ENCODE measurements around the gene MYOCD.

MYOCD gene

GRCh38 chr17:12721581-12721980 is 55.9 kb downstream of the MYOCD start:
- DNase-seq, result no peak

- DNase-seq, result no peak
Measured at GRCh38 chr17:12722282-12722681, 56.6 kb downstream of the MYOCD start.

- DNase-seq, result no peak
Measured at GRCh38 chr17:12726131-12726530, 60.4 kb downstream of the MYOCD start.

DNA sequence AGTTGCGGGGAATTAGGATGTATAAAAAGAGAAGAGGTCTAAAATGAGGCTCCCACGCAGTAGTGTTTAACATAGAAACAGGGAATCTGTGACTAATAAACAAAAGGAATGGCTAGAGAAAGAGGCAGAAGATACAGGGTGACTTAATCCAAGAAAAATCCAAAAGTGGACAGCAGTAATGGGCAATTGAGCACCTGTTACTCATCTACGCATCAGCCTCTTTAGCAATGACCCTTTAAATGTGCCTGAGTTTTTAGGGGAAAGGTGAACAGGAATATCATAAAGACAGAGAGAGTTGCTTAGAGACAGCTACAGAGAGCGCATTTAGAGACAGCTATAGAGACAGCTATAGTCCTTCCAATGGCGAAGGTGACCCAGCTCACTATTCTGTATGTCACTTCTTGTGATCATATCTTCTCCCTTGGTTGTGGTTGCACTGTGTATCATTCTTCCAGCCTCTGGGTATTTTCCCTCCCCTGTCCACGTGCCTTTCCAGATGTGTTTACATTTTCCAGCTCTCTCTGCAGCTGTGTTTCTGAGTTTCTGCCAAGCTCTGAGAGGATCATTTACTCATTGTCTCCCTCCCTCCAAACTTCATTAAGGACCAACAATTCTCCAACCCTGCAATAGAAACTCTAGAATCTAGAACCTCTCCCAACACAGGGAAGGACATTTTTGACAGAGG is 61.5 kb downstream of the MYOCD start:
- DNase-seq, result no peak

DNA sequence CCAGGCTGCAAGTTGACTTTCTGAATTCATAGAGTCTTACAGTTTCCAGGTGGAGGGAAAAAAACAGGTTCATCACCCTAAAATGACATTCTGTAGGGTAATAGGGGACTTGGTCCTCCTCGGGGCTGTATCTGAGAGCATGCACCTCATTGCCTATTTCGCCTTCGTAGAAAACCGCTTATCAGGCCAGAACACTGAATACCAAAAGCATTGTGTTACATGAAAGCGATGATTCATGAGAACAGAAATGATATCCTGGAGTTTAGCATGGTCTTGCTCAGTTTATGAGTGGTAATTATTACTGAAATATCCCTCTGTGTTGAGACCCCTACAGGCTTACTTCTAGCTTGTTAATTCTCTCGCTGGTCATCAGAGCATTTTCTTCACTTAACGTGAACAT is 62.2 kb downstream of the MYOCD start:
- DNase-seq, result no peak

DNA sequence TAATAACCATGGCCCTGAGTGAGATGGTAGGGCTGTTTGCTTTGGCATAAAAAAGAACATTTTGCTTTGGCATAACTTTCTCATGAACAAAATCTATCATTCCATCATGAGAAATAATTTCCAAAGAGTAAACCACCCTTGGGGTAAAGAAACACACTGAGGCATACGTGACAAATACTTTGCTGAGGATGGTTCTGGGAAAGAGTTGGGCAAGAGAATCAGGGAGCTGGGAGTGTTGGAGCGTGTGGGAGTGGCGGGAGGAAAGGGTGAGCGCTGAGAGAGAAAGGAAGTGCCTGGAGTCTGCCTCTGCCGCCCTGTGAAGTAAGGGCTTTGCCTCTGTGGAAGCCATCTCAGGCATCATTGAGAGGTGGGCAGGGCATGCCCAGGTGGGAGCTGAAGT is 63.4 kb downstream of the MYOCD start:
- DNase-seq, result no peak

GRCh38 chr17:12730421-12730820 is 64.7 kb downstream of the MYOCD start:
- DNase-seq, result no peak

DNA sequence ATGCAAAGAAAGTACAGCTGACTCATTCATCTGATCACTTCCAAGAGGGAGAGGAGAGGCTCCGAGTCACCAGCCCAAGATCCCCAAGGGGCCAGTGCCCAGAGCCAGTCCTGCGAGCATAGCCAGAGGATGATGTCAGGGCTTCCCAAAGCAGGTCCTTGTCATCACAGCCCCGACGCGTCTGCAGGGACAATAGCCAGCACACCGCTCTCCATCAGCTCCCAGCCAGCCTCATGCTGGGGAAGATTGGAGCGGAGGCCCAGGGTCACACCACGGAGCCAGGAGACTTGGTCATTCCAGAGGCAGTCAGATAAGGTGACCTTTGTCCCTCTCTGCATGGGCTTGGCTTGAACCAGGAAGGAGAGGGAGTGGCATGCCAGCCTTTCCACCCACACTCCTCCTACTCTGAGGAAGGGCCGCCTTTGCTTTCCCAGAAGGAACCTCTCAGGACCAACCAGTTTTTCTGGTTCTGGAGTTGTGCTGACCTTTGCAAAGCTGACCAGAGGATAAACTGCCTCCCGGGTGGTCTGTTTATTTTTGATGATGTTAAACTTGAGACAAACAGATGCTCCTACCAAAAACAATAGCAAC is 65.3 kb downstream of the MYOCD start:
- no peak for DNase-seq

DNA sequence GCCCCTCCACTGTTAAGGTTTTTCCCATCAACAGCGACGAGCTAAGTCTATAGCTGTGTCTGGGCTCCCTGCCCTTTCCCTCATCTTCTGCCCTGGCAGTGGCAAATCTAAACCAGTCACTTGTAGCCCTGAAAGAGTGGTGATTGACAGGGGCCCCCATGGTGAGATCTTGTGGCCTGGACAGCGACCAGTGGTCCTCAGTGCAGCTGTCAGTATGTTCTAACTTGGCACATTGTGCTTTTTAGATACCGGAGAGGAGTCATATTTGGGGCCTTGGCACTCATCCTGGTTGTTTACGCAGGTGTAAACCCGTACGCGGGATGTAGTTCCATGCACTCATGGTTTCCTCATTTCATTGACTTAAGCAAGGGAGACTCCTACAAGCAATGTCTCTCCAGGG is 66.1 kb downstream of the MYOCD start:
- no peak for DNase-seq

DNA sequence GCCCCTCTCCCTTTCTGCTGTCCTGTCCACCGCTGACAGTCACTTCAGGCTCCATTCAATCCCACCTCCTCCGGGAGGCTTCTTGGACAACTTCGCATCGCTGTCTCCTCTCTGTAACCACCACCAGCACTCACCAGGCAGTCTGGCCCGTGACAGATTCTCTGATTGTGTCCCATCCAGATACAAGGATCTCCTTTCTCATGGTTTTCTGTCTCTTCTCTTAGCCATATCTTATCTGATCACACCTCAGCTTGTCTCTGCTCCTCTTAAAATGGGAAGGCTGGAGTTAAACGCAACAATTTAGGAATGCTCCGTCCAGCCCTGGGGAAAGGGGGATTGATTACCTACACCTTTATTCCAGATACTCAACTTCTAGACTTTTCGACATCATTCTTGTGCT is 66.7 kb downstream of the MYOCD start:
- no peak for DNase-seq

DNA sequence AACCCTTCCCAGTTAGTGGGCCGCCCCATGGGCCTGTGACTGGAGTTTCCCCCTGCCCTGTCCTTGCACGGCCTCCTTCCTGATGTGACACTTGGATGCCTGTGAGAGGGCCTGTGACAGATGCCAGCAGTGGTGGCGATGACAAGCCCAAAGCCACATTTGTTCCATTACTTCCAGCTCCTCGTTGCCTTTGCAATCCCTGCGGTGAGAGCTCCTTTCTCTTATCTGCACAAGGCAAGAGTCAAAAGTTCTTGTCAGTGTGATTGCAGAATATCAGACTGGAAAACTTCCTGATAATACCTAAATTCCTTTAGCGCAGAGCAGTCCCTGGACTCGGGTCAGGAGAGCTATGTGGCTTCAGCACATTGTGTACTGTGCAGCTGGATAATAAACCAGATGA is 69.2 kb downstream of the MYOCD start:
- DNase-seq, result no peak

GRCh38 chr17:12735517-12735916 is 69.8 kb downstream of the MYOCD start:
- DNase-seq, result no peak

DNA sequence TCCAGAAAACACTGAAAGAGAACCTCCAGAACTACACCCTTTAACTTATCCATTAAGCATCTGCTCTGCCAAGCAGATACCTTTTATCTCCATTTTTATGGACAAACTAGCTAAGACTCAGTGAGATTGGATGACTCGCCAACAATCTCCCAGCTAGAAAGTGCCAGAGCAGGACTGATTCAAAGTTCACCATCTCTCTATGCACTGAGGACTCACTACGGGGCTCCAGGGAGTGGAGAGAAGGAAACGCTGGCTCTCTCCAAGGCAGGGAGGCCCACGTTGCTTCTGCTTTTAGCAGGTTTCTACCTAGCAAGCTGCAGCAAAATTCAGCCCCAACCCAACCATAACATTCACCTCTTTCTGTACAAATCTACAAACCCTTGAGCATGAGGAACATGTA is 70.8 kb downstream of the MYOCD start:
- no peak for DNase-seq

- no peak for DNase-seq
Measured at GRCh38 chr17:12737740-12738469, 72.2 kb downstream of the MYOCD start.

GRCh38 chr17:12738624-12739023 is 72.9 kb downstream of the MYOCD start:
- DNase-seq, result no peak

DNA sequence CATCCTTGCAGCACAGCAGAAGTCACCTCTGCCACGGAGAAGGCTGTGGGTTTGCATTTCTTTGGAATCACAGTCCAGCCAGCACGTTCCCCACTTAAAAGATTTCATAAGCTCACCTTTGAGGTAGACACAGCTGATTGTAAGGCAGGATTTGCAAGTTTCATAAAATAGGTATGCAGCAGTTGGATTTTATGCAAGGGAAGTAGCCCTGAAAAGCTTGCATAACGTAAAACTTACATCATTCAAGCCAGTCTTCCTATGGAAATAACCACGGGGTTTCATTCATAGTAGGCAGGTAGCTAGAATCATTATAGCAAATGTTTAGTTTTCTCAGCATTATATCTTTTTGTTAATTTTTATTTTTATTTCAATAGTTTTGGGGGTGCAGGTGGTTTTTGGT is 73.8 kb downstream of the MYOCD start:
- DNase-seq, result no peak

GRCh38 chr17:12743046-12743445 is 77.4 kb downstream of the MYOCD start:
- no peak for DNase-seq

GRCh38 chr17:12744298-12744697 is 78.6 kb downstream of the MYOCD start:
- no peak for DNase-seq

- no peak for DNase-seq
Measured at GRCh38 chr17:12744786-12745185, 79.1 kb downstream of the MYOCD start.

GRCh38 chr17:12745486-12745885 is 79.8 kb downstream of the MYOCD start:
- no peak for DNase-seq

DNA sequence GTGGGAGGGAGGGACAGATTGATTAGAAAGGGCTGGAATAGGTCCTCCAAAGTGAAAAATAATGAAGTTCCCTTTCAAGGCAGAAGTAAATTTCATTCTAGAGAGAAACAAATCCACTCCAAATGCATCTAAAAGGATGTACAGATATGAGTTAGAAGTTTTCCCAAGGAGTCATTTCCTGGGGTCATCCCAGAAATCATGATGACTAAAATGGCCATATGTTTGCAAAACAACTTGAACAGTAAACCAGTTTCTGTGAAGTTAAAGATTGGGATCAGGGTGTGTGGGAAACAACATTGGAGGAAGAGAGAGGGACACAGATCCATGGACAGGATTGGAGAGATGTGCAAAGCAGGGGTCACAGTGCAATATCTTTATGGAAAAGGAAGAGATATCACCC is 91.1 kb downstream of the MYOCD start:
- no peak for DNase-seq

DNA sequence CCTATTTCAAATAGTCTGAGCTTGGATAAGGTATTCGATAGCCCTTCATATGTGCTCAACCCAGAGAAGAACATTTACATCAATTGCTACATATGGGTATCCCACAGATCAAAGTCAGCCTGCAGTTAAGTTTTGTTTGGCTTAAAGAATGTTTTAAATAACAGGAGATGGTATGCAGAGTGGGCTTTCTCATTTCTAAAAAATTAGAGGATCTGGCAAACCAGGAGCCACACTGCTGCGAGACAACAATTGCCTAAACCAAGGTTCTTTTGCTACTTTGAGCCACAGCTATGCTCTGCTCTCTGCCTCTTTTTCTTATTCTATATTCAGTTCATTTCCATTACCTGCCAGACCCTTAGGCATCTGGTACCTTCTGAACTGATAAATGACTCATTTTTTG is 93.4 kb downstream of the MYOCD start:
- no peak for DNase-seq

DNA sequence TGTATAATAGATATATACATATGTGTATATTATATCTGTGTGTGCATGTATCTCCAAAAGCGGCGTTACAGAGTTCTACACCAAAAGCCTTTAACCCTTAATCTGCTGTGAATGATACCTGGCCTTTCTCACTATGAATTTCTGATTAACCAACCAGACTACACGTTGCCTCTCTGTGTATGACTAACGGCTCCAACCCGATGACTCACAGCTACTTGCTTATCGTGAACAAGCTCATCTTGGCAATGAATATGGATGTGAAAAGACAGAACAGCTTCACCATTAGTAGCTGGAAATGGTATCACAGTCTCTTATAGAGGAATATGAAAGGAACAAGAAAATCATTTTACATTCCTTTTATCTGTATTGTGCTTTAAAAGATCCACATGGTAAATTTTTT is 99.9 kb downstream of the MYOCD start:
- DNase-seq, result no peak

DNA sequence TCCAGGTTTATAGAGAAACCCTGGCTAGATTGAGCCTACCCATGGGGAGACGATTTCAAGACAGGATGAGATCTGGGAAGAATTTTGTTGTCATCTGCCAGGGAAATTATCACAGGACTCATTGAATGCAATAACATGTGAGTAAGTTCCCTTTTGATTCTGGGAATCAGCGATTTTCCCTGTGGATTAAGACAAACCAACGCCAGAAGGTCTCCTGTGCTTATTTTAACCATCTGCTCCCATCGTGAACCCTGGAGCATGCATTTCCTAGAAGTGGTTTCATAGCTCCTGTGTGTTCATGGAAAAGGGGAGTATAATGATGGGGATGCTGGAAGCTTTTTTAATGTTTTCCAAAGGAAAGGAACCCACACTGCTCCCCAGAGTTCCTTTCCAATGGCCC is 102.6 kb downstream of the MYOCD start:
- DNase-seq, result no peak

DNA sequence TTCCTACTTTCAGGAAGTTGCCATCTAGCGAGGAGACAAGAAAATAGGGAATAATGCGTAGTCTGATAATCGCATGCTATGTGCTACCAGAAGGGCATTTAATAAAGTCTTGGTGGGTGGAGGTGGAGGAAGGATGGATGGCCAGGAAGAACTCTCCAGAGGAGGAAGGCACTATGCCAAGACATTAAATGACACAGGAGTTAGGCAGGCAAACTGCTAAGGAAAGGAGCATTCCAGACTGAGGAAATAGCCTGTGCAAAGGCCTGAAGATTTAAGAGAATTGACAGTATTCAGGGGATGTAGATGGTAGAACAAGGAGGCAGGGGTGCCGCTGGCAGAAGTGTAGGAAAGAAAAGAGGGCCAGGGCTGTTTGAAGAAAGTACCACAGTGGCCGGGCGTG is 104.3 kb downstream of the MYOCD start:
- no peak for DNase-seq

All from NCI-H2081 (cell line).